ENCODE results near the gene ANKRD63. TPM values are rescaled to one million over a fixed set of nuclear protein-coding genes. Genes with fewer than 3 reads are reported as not detected.

The ANKRD63 gene
- total RNA-seq, 1 experiment from 2014 or later, result 1.2 TPM

DNA sequence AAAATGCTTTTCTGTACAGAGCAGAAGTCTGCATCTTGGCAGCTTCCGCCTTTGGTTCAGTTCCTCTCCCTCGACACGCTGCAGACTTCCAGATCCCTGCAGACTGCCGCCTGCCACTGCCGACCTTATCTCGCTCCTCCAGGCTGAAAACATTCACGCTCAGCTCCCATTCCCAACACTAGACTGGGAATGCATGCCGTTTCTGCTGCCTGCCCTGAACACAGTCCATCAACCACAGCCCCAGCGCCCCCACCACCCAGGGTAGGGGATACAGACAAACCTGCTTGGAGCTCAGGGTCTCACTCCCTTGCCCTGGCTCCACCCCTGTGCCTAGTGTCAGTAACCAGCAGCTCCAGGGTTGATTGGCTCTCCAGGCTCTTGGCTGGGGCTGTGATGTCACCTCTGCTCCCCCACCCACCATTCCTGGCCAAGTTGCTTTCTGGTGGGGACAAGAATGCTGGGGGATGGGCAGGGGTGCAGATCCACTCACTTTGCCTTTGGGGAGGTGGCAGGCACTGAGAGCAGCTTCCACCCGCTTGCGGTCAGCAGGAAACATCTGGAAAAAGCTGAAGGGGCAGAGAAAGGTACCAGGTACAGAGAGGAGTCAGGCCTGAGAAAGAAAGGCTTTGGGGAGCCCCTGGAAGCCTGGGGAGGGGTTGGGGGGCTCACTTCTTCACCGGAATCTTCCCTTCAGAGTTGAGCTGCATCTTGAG is 18.8 kb upstream of the ANKRD63 start (continued):
- no peak for TF ChIP-seq PRDM15 (CRISPR knock-in tag; IDR thresholded peaks at IDR 0.05)
- peak; percentile 98 for TF ChIP-seq ZNF121 (CRISPR knock-in tag; IDR thresholded peaks at IDR 0.05)
- no peak for TF ChIP-seq ESRRA (CRISPR knock-in tag; IDR thresholded peaks at IDR 0.05; ENCODE audit: borderline replicate concordance)
- no peak for TF ChIP-seq ZSCAN18 (CRISPR knock-in tag; IDR thresholded peaks at IDR 0.05)
- 0 out of 2 replicates have a peak, but pooled peaks have one; percentile 29 for TF ChIP-seq SP1 (CRISPR knock-in tag; conservative IDR thresholded peaks at IDR 0.05)
- TF ChIP-seq JUN (CRISPR knock-in tag; IDR thresholded peaks at IDR 0.05), result no peak
- no peak for TF ChIP-seq TEAD4 (CRISPR knock-in tag; IDR thresholded peaks at IDR 0.05)
- TF ChIP-seq, protein P1, sequence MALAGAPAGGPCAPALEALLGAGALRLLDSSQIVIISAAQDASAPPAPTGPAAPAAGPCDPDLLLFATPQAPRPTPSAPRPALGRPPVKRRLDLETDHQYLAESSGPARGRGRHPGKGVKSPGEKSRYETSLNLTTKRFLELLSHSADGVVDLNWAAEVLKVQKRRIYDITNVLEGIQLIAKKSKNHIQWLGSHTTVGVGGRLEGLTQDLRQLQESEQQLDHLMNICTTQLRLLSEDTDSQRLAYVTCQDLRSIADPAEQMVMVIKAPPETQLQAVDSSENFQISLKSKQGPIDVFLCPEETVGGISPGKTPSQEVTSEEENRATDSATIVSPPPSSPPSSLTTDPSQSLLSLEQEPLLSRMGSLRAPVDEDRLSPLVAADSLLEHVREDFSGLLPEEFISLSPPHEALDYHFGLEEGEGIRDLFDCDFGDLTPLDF (CRISPR knock-in tag; IDR thresholded peaks at IDR 0.05), result no peak
- TF ChIP-seq NFE2L1 (CRISPR knock-in tag; IDR thresholded peaks at IDR 0.05), result no peak
- no peak for TF ChIP-seq NR1H2 (CRISPR knock-in tag; IDR thresholded peaks at IDR 0.05)
- TF ChIP-seq ZNF423 (CRISPR knock-in tag; IDR thresholded peaks at IDR 0.05), result no peak
- TF ChIP-seq TEAD1 (CRISPR knock-in tag; IDR thresholded peaks at IDR 0.05), result 0 out of 2 replicates have a peak, but pooled peaks have one; percentile 25
- peak; percentile 42; the same call in 1 of the 2 replicates for TF ChIP-seq FOXP1 (CRISPR knock-in tag; IDR thresholded peaks at IDR 0.05; ENCODE audit: borderline replicate concordance)
- TF ChIP-seq RELA (CRISPR knock-in tag; IDR thresholded peaks at IDR 0.05; ENCODE audit: borderline replicate concordance), result no peak
- no peak for TF ChIP-seq GABPB1 (CRISPR knock-in tag; IDR thresholded peaks at IDR 0.05)
- TF ChIP-seq, protein P2, sequence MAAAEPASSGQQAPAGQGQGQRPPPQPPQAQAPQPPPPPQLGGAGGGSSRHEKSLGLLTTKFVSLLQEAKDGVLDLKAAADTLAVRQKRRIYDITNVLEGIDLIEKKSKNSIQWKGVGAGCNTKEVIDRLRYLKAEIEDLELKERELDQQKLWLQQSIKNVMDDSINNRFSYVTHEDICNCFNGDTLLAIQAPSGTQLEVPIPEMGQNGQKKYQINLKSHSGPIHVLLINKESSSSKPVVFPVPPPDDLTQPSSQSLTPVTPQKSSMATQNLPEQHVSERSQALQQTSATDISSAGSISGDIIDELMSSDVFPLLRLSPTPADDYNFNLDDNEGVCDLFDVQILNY (CRISPR knock-in tag; IDR thresholded peaks at IDR 0.05), result no peak
- TF ChIP-seq, protein P3, sequence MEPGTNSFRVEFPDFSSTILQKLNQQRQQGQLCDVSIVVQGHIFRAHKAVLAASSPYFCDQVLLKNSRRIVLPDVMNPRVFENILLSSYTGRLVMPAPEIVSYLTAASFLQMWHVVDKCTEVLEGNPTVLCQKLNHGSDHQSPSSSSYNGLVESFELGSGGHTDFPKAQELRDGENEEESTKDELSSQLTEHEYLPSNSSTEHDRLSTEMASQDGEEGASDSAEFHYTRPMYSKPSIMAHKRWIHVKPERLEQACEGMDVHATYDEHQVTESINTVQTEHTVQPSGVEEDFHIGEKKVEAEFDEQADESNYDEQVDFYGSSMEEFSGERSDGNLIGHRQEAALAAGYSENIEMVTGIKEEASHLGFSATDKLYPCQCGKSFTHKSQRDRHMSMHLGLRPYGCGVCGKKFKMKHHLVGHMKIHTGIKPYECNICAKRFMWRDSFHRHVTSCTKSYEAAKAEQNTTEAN (CRISPR knock-in tag; IDR thresholded peaks at IDR 0.05), result no peak
- no peak for TF ChIP-seq USF2 (CRISPR knock-in tag; IDR thresholded peaks at IDR 0.05)
- TF ChIP-seq, protein P4, sequence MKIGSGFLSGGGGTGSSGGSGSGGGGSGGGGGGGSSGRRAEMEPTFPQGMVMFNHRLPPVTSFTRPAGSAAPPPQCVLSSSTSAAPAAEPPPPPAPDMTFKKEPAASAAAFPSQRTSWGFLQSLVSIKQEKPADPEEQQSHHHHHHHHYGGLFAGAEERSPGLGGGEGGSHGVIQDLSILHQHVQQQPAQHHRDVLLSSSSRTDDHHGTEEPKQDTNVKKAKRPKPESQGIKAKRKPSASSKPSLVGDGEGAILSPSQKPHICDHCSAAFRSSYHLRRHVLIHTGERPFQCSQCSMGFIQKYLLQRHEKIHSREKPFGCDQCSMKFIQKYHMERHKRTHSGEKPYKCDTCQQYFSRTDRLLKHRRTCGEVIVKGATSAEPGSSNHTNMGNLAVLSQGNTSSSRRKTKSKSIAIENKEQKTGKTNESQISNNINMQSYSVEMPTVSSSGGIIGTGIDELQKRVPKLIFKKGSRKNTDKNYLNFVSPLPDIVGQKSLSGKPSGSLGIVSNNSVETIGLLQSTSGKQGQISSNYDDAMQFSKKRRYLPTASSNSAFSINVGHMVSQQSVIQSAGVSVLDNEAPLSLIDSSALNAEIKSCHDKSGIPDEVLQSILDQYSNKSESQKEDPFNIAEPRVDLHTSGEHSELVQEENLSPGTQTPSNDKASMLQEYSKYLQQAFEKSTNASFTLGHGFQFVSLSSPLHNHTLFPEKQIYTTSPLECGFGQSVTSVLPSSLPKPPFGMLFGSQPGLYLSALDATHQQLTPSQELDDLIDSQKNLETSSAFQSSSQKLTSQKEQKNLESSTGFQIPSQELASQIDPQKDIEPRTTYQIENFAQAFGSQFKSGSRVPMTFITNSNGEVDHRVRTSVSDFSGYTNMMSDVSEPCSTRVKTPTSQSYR (CRISPR knock-in tag; IDR thresholded peaks at IDR 0.05), result 0 out of 2 replicates have a peak, but pooled peaks have one; percentile 33
- TF ChIP-seq ETV6 (CRISPR knock-in tag; IDR thresholded peaks at IDR 0.05), result no peak
- TF ChIP-seq RORB (CRISPR knock-in tag; IDR thresholded peaks at IDR 0.05), result no peak
